Trophoblast cell (in vitro differentiated cells and primary cell): ENCODE data around the gene DNAH3.

Source experiments
- DNase-seq, 2 donors: peaks; one replicate each; pipeline ENCODE4 v3.0.0-alpha.2; 2016
- H2AFZ ChIP-seq: 2 replicates; pipeline ENCODE4 v1.6.1; 2013; ENCODE audit warnings: low read length, moderate library complexity, mild to moderate bottlenecking; ENCODE audit not compliant: insufficient read depth, poor library complexity
- H2AK5ac ChIP-seq: 2 replicates; pipeline ENCODE4 v1.6.1; 2013; ENCODE audit warnings: mild to moderate bottlenecking, low read length
- H2BK120ac ChIP-seq: 2 replicates; pipeline ENCODE4 v1.6.1; 2013; ENCODE audit warnings: low read length, mild to moderate bottlenecking, moderate library complexity; ENCODE audit not compliant: insufficient read depth, poor library complexity
- H2BK12ac ChIP-seq: 2 replicates; pipeline ENCODE4 v1.6.1; 2013; ENCODE audit warnings: mild to moderate bottlenecking, low read length, moderate library complexity
- H2BK5ac ChIP-seq: 2 replicates; pipeline ENCODE4 v1.6.1; 2013; ENCODE audit warnings: low read length, low read depth, moderate library complexity, mild to moderate bottlenecking; ENCODE audit not compliant: poor library complexity
- H3K14ac ChIP-seq: 2 replicates; pipeline ENCODE4 v1.6.1; 2013; ENCODE audit warnings: mild to moderate bottlenecking, low read length
- H3K18ac ChIP-seq: 2 replicates; pipeline ENCODE4 v1.6.1; 2013; ENCODE audit warnings: mild to moderate bottlenecking, low read length
- H3K23ac ChIP-seq: 2 replicates; pipeline ENCODE4 v1.6.1; 2013; ENCODE audit warnings: low read length
- H3K27ac ChIP-seq: 2 replicates; pipeline ENCODE4 v1.5.1; 2013; ENCODE audit warnings: low read depth, mild to moderate bottlenecking, inconsistent platforms, low read length, moderate library complexity
- H3K27me3 ChIP-seq: 2 replicates; pipeline ENCODE4 v1.6.1; 2013; ENCODE audit warnings: inconsistent platforms, mild to moderate bottlenecking, low read length, moderate library complexity; ENCODE audit not compliant: insufficient read depth
- H3K36me3 ChIP-seq, 2 experiments: 1 replicate in 1 of 2; 2 replicates in 1 of 2; pipeline ENCODE4 v1.6.1; 2013; ENCODE audit warnings: low read length in 2 of 2, mild to moderate bottlenecking in 2 of 2, moderate library complexity in 1 of 2; ENCODE audit not compliant: insufficient read depth in 2 of 2, control insufficient read depth in 1 of 2
- H3K4ac ChIP-seq: 2 replicates; pipeline ENCODE4 v1.6.1; 2013; ENCODE audit warnings: low read depth, mild to moderate bottlenecking, low read length, moderate library complexity
- H3K4me1 ChIP-seq, 2 experiments: 1 replicate in 1 of 2; 2 replicates in 1 of 2; pipeline ENCODE4 v1.6.1; 2013; ENCODE audit warnings: low read length in 2 of 2, mild to moderate bottlenecking in 2 of 2, moderate library complexity in 1 of 2; ENCODE audit not compliant: insufficient read depth in 2 of 2, control insufficient read depth in 1 of 2
- H3K4me2 ChIP-seq: 2 replicates; pipeline ENCODE4 v1.6.1; 2013; ENCODE audit warnings: inconsistent platforms, mild to moderate bottlenecking, low read length, moderate library complexity
- H3K4me3 ChIP-seq: 2 replicates; pipeline ENCODE4 v1.5.1; 2013; ENCODE audit warnings: mild to moderate bottlenecking, low read depth, low read length, inconsistent platforms
- H3K79me1 ChIP-seq: one replicate; pipeline ENCODE4 v1.6.1; 2013; ENCODE audit warnings: low read length
- H3K79me2 ChIP-seq: 2 replicates; pipeline ENCODE4 v1.6.1; 2013; ENCODE audit warnings: low read length, mild to moderate bottlenecking; ENCODE audit not compliant: control insufficient read depth, insufficient read depth, poor library complexity
- H3K9ac ChIP-seq: 2 replicates; pipeline ENCODE4 v1.6.1; 2013; ENCODE audit warnings: mild to moderate bottlenecking, low read length
- H3K9me3 ChIP-seq: 2 replicates; pipeline ENCODE4 v1.6.1; 2013; ENCODE audit warnings: low read depth, mild to moderate bottlenecking, control low read depth, inconsistent platforms, low read length; ENCODE audit not compliant: insufficient read depth
- H4K12ac ChIP-seq: 2 replicates; pipeline ENCODE4 v1.6.1; 2013; ENCODE audit warnings: low read depth, mild to moderate bottlenecking, low read length, moderate library complexity
- H4K8ac ChIP-seq: 2 replicates; pipeline ENCODE4 v1.6.1; 2013; ENCODE audit warnings: low read depth, mild to moderate bottlenecking, low read length, moderate library complexity
- H4K91ac ChIP-seq: one replicate; pipeline ENCODE4 v1.6.1; 2013; ENCODE audit warnings: low read depth, mild to moderate bottlenecking, low read length, moderate library complexity
- WGBS: extraction: QIAGEN DNeasy Blood & Tissue Kit; methylation state at CpG from one replicate; pipeline ENCODE4 v1.1.7; 2013; ENCODE audit warnings: missing lambda C conversion rate; ENCODE audit not compliant: insufficient read length, insufficient coverage; ENCODE audit errors: extremely low coverage; 5-methylcytosine and 5-hydroxymethylcytosine counted together

DNAH3 gene

DNA sequence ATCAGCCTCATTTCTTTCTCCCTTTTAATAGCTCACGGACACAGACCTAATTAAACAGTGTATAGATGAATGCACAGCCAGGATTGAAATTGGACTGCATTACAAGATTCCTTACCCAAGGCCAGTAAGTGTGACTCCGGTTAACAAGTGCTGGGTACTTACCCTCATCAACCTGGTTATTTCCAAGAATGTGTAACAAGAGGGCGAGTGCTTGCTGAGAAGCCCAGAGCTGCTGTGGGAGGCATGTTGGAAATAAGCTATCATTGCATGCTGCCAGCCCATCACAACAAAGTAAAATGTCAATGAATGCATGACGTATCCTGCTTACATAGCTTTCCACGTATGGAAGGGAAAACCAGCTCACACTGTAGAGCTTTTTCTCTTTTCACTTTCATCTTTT, 230.6 kb downstream of the DNAH3 start:
- no peak overlapping the region for H3K4me3 ChIP-seq
- no peaks in the 10 kb centered on the region for H3K4me1 ChIP-seq
- H3K4ac ChIP-seq = no peak overlapping the region
- no CpG with 5 or more reads among the region's 5 CpGs for WGBS
- H3K27me3 ChIP-seq = no peaks in the 10 kb centered on the region
- H3K79me2 ChIP-seq = no peaks in the 10 kb centered on the region
- H3K36me3 ChIP-seq = peaks cover 2% of the 10 kb centered on the region in 2 experiments
- no peak overlapping the region for H2BK5ac ChIP-seq
- H3K18ac ChIP-seq = no peak overlapping the region
- H3K4me2 ChIP-seq = no peak overlapping the region
- no peak overlapping the region for H2AFZ ChIP-seq
- H4K12ac ChIP-seq = no peak overlapping the region
- no peak overlapping the region for H2AK5ac ChIP-seq
- peak overlapping the region; percentile 69 for H3K23ac ChIP-seq
- no peak overlapping the region for H4K8ac ChIP-seq
- H3K79me1 ChIP-seq = no peaks in the 10 kb centered on the region
- no peak overlapping the region for H4K91ac ChIP-seq
- H3K27ac ChIP-seq = no peak overlapping the region
- no peak overlapping the region for H3K14ac ChIP-seq
- H3K9me3 ChIP-seq = no peaks in the 10 kb centered on the region
- peak overlapping the region; percentile 13 for H2BK12ac ChIP-seq
- DNase-seq = peak in 1 of 2 donors; percentile 25
- no peak overlapping the region for H3K9ac ChIP-seq
- H2BK120ac ChIP-seq = no peak overlapping the region

GRCh38 chr16:20918486-20919239, 232.0 kb downstream of the DNAH3 start:
- no peaks in the 10 kb centered on the region for H3K4me1 ChIP-seq
- no peak overlapping the region for H2BK12ac ChIP-seq
- H3K79me2 ChIP-seq = no peaks in the 10 kb centered on the region
- no peak overlapping the region for H4K8ac ChIP-seq
- no peak overlapping the region for H2BK120ac ChIP-seq
- no peak overlapping the region for H4K12ac ChIP-seq
- no peak overlapping the region for H3K4ac ChIP-seq
- H4K91ac ChIP-seq = no peak overlapping the region
- no peak overlapping the region for H3K4me3 ChIP-seq
- WGBS = no CpG with 5 or more reads among the region's 4 CpGs
- H3K23ac ChIP-seq = no peak overlapping the region
- H3K9ac ChIP-seq = no peak overlapping the region
- no peaks in the 10 kb centered on the region for H3K27me3 ChIP-seq
- DNase-seq = no peak
- no peak overlapping the region for H3K14ac ChIP-seq
- H2AFZ ChIP-seq = no peak overlapping the region
- no peaks in the 10 kb centered on the region for H3K79me1 ChIP-seq
- no peaks in the 10 kb centered on the region for H3K9me3 ChIP-seq
- H3K18ac ChIP-seq = no peak overlapping the region
- H3K36me3 ChIP-seq = peaks cover 0 to 2% of the 10 kb centered on the region in 2 experiments
- H2AK5ac ChIP-seq = no peak overlapping the region
- no peak overlapping the region for H3K4me2 ChIP-seq
- H2BK5ac ChIP-seq = no peak overlapping the region
- no peak overlapping the region for H3K27ac ChIP-seq

DNA sequence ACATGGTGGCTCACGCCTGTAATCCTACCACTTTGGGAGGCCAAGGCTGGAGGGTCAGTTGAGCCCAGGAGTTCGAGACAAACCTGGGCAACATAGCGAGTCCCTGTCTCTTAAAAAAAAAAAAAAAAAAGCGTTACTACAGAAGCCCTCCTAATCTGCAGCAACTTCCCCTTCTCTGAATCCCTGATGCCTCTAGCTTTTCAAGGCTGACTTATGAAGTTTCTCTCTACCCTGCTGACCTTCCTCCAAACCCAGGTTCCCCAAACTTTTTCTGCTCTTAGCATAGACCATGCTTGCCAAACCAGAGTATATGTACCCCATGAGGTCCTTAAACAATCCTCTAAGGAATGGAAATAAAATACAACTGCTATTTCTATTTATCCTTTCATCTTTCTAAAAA, 233.7 kb downstream of the DNAH3 start:
- H3K79me2 ChIP-seq = no peaks in the 10 kb centered on the region
- no peak for DNase-seq
- no peak overlapping the region for H2AFZ ChIP-seq
- H4K8ac ChIP-seq = no peak overlapping the region
- no peak overlapping the region for H3K9ac ChIP-seq
- no peak overlapping the region for H3K4me3 ChIP-seq
- no peak overlapping the region for H3K4ac ChIP-seq
- H3K9me3 ChIP-seq = no peaks in the 10 kb centered on the region
- no peak overlapping the region for H3K27ac ChIP-seq
- no peak overlapping the region for H2BK5ac ChIP-seq
- no peak overlapping the region for H3K4me2 ChIP-seq
- H4K91ac ChIP-seq = no peak overlapping the region
- no peak overlapping the region for H3K18ac ChIP-seq
- no peak overlapping the region for H2BK12ac ChIP-seq
- H3K14ac ChIP-seq = no peak overlapping the region
- H3K36me3 ChIP-seq = peaks cover 0 to under 1% of the 10 kb centered on the region in 2 experiments
- H2AK5ac ChIP-seq = no peak overlapping the region
- H3K27me3 ChIP-seq = no peaks in the 10 kb centered on the region
- no peak overlapping the region for H3K23ac ChIP-seq
- no peaks in the 10 kb centered on the region for H3K4me1 ChIP-seq
- no peaks in the 10 kb centered on the region for H3K79me1 ChIP-seq
- WGBS = no CpG with 5 or more reads among the region's 4 CpGs
- H2BK120ac ChIP-seq = no peak overlapping the region
- no peak overlapping the region for H4K12ac ChIP-seq

GRCh38 chr16:20916289-20916688, 234.4 kb downstream of the DNAH3 start:
- no CpG with 5 or more reads among the region's 10 CpGs for WGBS
- Histone ChIP-seq H4K12ac (no peak overlapping the region), H3K23ac (no peak overlapping the region), H2AK5ac (no peak overlapping the region), H3K4me1 (no peaks in the 10 kb centered on the region), H2AFZ (no peak overlapping the region), H3K27me3 (no peaks in the 10 kb centered on the region), H3K18ac (no peak overlapping the region), H2BK5ac (no peak overlapping the region), H3K79me2 (no peaks in the 10 kb centered on the region), H3K27ac (no peak overlapping the region), H4K8ac (no peak overlapping the region), H3K9me3 (no peaks in the 10 kb centered on the region), H3K4me3 (no peak overlapping the region), H2BK120ac (no peak overlapping the region), H3K9ac (no peak overlapping the region), H3K4me2 (no peak overlapping the region), H3K36me3 (no peaks in the 10 kb centered on the region), H3K14ac (no peak overlapping the region), H3K79me1 (no peaks in the 10 kb centered on the region), H2BK12ac (no peak overlapping the region), H4K91ac (no peak overlapping the region), H3K4ac (no peak overlapping the region)
- DNase-seq = no peak
